HG03520 (cell line): ENCODE results near the gene BCAS4.
"Not testable (repeated sequence)": the region's sequence is repeated elsewhere in the genome, so short reads cannot be mapped to it uniquely, and the experiment has no call there.

Source experiments
- ATAC-seq: cut with Tn5 transposase; IDR thresholded peaks from one replicate; pipeline ENCODE4 v1.9.1; 2021; ENCODE audit warnings: mild to moderate bottlenecking, moderate library complexity; ENCODE audit not compliant: unreplicated experiment

The BCAS4 gene

DNA sequence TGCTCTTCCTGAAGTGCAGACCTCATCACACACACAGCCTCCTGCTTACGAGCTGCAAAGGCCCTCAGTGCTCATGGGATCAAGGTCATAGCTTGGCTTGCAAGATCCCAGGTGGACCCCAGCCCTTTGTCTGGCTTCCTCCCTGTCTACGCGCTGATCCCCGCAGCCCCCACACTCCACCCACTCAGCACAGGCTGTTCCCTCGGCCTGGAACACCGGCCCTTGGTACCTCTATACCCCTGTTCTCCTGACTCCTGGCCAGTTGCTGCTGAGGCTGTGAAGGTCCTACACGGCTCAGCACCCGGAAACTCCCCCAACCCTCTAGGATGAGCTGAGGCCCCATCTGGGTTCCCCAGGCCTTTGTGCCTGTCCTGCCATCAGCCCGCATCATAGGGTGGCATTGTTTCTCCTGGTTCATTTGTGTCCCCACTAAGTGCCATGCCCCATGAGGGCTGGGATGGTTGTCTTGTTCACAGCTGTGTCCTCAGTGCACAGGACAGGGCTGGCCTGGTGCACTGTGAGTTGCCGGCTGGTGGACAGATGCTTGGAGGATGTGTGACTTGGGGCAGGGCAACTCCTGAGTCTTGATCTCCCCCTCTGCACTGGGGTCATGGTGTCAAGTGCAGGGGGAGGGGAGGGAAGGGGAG lies 79.4 kb downstream of the BCAS4 start:
- ATAC-seq: no peak

DNA sequence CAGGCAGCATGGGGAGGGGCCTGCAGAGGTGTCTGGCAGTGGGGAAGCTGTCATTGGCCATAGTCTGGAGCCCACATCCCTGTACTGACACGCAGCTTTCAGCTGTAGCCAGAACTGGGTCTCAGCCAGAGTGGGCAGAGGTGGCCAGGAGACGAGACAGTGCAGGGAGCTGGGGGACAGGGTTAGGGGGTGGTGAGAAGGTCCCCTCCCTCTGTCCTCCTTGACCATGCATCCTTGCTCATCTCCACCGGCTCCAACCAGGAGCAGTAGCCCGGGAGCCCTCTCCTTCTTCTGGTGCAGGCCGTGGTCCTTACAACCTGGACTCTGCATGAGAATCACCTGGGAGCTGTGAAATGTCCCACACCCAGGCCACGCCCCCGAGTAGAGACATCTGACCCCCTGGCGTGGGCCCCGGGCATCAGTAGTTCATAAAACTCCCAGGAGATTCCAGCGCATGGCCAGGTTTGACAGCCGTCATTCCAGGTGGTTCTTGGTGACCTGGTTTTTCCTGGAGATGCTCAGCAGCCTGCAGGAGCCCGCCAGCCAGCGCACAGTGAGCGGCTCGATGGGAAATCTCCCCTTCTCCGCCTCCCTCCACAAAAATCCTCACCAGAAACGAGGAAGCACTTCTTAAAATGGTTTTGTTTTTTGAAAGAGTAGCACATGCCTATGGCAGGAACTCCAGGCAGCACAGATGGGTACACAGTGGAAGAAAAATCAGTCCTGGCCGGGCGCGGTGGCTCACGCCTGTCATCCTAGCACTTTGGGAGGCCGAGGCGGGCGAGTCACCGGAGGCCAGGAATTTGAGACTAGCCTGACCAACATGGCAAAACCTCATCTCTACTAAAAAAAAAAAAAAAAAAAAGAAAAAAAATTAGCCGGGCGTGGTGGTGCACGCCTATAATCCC lies 80.2 kb downstream of the BCAS4 start:
- ATAC-seq: no peak

DNA sequence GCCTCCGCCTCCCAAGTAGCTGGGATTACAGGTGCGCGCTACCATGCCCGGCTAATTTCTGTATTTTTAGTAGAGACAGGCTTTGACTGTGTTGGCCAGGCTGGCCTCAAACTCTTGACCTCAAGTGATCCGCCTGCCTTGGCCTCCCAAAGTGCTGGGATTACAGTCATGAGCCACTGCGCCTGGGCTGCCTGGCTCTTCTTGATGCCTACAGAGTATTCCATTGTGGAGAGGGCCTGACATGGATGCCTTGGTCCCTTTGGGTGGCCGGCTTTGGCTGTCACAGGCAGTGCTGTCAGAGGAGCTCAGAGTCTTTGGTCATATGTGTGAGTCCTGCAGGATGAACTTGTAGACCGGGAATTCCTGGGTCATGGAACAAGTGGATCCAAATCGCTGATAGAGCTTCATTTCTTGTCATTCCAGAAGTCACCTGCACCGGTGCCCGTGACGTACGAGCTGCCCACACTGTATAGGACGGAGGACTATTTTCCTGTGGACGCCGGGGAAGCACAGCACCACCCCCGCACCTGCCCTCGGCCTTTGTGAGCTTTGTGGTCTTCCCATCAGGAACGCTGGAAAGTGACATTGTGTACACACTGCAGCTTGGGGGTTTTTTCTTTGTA lies 81.3 kb downstream of the BCAS4 start:
- ATAC-seq: no peak

GRCh38 chr20:50876816-50877215 lies 82.0 kb downstream of the BCAS4 start:
- no peak for ATAC-seq

GRCh38 chr20:50877232-50877743 lies 82.4 kb downstream of the BCAS4 start:
- no peak for ATAC-seq

DNA sequence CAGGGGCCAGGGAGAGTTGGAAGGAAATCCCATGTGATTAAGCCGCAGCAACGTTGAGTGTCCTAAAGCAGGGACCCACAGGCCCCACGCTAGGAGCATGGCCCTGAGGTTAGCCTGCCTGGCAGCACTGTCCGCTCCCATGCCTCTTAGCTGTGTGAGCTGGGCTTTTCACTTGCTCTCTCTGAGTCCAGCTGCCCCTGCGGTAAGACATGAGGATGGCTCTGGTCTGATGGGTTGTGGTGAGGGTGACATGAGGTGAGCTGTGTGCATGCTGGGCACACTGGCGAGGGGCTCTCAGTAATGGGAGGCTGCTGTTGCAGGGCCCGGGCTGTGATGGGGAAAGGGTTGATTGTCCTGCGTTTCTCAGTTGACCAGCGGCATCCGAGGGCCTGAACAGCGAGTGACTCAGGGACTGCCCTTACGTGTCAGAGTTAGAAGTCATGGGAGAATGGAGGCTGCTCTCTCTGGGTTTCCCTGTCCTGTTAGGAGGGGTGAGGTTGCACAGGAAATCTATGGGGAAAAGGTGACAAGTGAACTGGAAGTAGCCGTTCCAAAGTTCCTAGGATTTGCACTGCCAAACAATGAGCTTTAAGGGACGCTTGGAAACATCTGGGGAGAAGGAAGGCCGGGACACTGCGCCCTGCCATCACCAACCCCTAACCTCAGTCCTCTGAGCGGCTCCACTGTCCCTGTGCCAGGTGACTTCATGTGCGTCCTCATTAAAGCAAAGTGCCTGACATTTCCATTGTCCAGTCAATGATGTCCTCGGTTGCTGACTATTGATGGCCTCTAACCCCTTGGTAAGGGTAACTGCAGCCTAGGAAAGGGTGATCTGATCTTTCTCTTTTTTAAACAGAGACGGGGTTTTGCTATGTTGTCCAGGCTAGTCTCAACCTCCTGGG lies 85.0 kb downstream of the BCAS4 start:
- ATAC-seq: no peak

GRCh38 chr20:50881759-50882424 lies 87.0 kb downstream of the BCAS4 start:
- ATAC-seq: not testable (repeated sequence)

- ATAC-seq: no peak
These were observed 89.0 kb downstream of the BCAS4 start for GRCh38 chr20:50883856-50884255.

- ATAC-seq: no peak
These were observed 90.2 kb downstream of the BCAS4 start for GRCh38 chr20:50885068-50885467.

DNA sequence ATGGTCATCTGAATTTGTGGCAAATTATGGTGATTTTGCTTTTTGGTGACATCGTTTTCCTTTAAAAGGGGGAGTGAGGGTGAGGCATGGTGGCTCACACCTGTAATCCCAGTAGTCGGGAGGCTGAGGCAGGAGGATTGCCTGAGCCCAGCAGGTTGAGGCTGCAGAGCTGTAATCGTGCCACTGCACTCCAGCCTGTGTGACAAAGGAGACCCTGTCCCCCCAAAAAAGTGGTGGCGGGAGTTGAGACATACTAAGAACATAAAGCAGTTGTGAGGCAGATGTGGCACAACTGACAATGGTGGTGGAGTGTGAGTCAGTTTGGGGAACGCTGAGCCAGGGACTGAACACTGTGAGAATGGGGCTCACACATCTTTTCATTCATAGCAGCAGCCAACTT lies 90.9 kb downstream of the BCAS4 start:
- no peak for ATAC-seq

DNA sequence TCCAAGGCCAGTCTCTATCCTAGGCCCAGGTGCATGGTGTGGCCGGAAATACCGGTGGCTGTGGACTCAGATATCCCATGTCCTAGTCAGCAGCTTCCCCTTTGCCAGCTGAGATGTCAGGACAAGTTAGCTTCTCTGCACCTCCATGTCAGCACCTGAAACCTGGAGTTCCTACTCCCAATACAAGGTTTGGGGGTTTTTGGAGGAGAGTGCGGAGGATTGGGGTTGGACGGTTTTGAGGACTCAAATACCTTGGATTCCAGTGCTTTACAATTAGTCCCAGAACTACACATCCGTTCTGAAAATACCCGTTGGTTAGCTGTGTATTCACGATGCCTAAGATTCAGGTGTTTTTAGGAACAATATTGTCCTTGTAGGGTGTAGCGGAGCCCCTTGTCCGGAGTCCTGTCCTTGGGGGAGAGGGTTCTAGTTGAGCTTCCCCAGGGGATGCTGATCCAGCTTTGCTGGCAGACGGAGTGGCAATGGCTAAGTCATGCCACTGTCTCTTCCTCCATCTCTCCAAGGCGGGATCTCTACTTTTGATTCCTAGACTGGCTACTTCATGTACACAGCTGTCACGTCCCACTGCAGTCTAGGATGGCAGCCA lies 91.4 kb downstream of the BCAS4 start:
- ATAC-seq: no peak

DNA sequence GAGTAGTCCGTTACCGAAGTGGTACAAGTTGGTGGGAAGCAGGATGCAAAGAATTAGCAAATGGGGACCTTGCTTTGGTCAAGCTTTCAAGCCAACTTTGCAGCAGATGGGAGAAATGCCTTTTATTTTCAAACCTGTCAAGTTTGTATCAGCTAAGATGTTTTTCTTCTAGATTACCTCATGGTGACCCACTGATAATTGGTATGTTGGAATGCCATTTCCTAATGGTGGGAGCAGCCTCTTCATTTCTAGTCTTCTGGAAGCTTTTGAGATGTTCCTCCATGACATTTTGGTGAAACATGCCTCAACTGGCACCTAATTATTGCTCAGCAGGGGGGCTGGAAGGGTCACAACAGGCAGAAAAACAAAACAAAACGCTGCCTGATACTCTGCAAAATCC lies 92.7 kb downstream of the BCAS4 start:
- no peak for ATAC-seq

- ATAC-seq: no peak
These were observed 96.3 kb downstream of the BCAS4 start for GRCh38 chr20:50891138-50891537.

GRCh38 chr20:50892394-50892793 lies 97.5 kb downstream of the BCAS4 start:
- ATAC-seq: no peak

- no peak for ATAC-seq
These were observed 98.8 kb downstream of the BCAS4 start for GRCh38 chr20:50893620-50894019.

DNA sequence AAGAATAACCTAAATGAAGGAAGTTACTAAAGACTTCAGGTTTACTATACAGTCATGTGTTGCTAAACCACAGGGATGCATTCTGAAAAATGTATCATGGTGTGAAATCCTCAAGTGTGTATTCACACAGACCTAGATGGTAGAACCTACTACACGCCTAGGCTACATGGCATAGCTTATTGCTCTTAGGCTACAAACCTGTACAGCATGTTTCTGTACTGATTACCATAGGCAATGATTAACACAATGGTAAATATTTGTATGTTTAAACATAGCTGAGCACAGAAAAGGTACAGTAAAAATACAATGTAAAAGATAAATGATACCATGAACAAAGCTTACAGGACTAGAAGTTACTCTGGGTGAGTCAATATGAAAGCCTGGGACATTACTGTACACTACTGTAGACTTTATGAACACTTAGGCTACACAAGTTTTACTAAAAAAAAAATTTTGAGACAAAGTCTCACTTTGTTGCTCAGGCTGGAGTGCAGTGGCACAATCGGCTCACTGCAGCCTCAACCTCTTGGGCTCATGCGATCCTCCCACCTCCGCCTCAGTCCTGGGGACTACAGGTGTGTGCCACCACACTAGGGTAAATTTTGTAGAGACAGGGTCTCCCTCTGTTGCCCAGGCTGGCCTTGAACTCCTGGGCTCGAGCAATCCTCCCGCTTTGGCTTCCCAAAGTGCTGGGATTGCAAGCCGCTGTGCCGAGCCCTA lies 100.4 kb downstream of the BCAS4 start:
- ATAC-seq: no peak

DNA sequence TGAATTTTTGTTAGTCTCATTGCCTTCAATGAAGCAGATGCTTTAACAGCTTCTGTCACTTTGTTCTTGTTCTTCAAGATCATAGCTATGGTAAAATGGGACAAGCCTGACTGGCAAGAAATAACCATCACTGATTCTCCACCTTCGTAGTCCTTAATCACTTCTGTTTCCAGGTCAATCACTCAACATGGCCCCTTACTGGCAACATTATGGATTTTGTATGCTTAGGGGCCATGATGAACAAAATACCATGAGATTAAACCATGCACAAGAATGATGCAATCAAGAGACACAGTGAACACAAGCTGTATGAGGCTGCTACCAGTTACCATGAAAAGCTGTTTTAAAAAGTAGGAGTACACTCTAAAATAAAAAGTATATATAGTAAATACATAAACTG lies 103.6 kb downstream of the BCAS4 start:
- ATAC-seq: no peak

- ATAC-seq: no peak
These were observed 105.4 kb downstream of the BCAS4 start for GRCh38 chr20:50900261-50900660.

GRCh38 chr20:50901301-50901700 lies 106.4 kb downstream of the BCAS4 start:
- ATAC-seq: no peak
